Activated CD4-positive, alpha-beta memory T cell treated with anti-CD3 and anti-CD28 coated beads for 36 hours (primary cell): ENCODE measurements around the gene WDR17. TPM values are rescaled to one million over a fixed set of nuclear protein-coding genes. Genes with fewer than 3 reads are reported as not detected.

Experiments used
- CTCF ChIA-PET: fragments of 350-600 bp; sonication (Branson Sonifier 250); formaldehyde crosslinking; loops from one replicate; lab custom pipeline; 2021; ENCODE audit warnings: antibody characterized with exemption, inconsistent platforms; lab: Charles Lee
- POLR2A ChIA-PET: fragments of 350-600 bp; sonication (Branson Sonifier 250); formaldehyde crosslinking; loops from one replicate; lab custom pipeline; 2021; ENCODE audit warnings: antibody characterized with exemption; lab: Charles Lee
- DNase-seq: peaks from one replicate; pipeline ENCODE4 v3.0.0-alpha.2; 2020
- H3K27ac Mint-ChIP-seq: one replicate; pipeline ENCODE4 v1.8.0; 2021; ENCODE audit warnings: mixed read lengths
- H3K27me3 Mint-ChIP-seq: one replicate; pipeline ENCODE4 v1.8.0; 2021; ENCODE audit warnings: mixed read lengths
- H3K36me3 Mint-ChIP-seq: one replicate; pipeline ENCODE4 v1.8.0; 2021; ENCODE audit warnings: mixed read lengths
- H3K4me1 Mint-ChIP-seq: one replicate; pipeline ENCODE4 v1.8.0; 2021; ENCODE audit warnings: low read depth, mixed read lengths
- H3K4me3 Mint-ChIP-seq: one replicate; pipeline ENCODE4 v1.8.0; 2021; ENCODE audit warnings: mild to moderate bottlenecking, mixed read lengths
- H3K9me3 Mint-ChIP-seq: one replicate; pipeline ENCODE4 v1.8.0; 2021; ENCODE audit warnings: mixed read lengths
- intact Hi-C: fragments of 100-400 bp; cut with micrococcal nuclease; formaldehyde crosslinking; loops from one replicate; pipeline ENCODE4 v1.15.1; 2023
- total RNA-seq, 2 experiments: library from RNA; stranded (reverse); gene quantifications; one replicate each; pipeline ENCODE4 v1.2.3, GENCODE V29; 2021

The WDR17 gene
- 1 to 10 TPM; 1.1 to 1.2 TPM for total RNA-seq

DNA sequence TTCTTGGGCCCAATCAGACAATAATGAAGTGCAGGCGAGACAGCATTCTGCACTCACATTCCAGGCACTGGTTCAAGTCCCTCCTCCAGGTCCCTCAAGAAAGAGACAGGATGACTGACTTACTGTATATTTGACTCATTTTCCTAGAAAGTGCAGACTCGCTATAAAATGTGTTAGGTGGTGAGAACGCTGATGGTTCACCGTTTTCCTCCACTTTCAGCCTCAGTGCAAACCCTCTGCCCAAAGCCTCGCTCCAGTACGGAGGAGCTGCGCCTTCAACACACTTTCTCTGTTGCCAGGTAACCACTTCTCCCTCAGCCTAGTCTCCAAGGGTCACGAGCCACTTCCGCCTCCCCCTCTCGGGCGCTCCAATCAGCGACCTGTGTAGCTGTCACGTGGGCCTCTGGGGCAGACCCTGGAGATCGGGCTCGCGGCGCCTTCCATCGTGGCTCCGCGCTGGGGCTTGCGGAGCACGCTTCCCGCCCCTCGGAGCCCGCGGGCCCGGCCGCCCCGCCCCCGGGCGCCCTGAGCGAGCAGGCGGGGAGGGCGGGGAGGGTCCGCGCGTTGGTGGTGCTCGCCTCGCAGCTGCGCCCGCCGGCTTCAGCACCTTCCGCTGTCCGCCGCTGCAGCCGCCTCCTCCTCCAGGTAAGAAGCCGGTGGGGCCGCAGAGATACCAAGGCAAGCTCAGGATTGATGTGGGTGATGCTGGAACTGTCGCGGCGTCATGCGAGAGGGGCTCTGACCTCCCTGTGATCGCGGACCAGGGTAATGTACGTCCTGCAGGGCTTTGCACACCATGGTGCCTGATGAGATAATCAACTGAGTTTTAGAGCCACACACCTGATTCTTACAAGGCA is at the start of gene WDR17:
Gene WDR17 (plus strand): TSS at position 407 of the 857 bp plus-strand sequence. CDS start 45,740 bp downstream, outside the sequence.
- intact Hi-C loops = loop anchor here (1.0 to 5.0 kb wide), 3 partner anchors 57 to 255 kb away; no protein-coding TSS in a partner anchor
- H3K36me3 Mint-ChIP-seq = no peaks in the 10 kb centered on the region
- H3K4me3 Mint-ChIP-seq = peak within 1 kb of the TSS; percentile 75
- H3K27ac Mint-ChIP-seq = no peak within 1 kb of the TSS
- peaks cover 12% of the 10 kb centered on the region for H3K4me1 Mint-ChIP-seq
- CTCF ChIA-PET = interaction anchor here (1.0 kb wide), 1 partner anchor 10 kb away, joined by 3 read pairs; no protein-coding TSS in a partner anchor
- POLR2A ChIA-PET = no interaction called here
- DNase-seq = peak; percentile 83
- no peaks in the 10 kb centered on the region for H3K9me3 Mint-ChIP-seq
- H3K27me3 Mint-ChIP-seq = peaks cover 17% of the 10 kb centered on the region

DNA sequence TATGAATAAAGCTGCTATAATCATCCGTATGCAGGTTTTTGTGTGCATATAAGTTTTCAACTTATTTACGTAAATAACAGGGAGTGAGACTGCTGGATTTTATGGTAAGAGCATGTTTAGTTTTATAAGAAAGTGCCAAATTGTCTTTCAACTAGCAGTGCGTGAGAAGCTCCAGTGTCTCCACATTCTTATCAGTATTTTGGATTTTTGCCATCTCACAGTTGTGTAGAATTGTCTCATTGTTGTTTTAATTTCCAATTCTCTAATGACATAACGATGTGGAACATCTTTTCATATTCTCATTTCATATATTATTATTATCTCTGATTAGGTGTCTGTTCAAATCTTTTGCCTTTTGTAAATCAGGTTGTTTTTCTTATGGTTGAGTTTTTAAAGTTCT is 49.0 kb upstream of the WDR17 start:
- H3K36me3 Mint-ChIP-seq = no peaks in the 10 kb centered on the region
- intact Hi-C loops = no loop called here
- H3K27ac Mint-ChIP-seq = no peak overlapping the region
- CTCF ChIA-PET = no interaction called here
- H3K27me3 Mint-ChIP-seq = no peaks in the 10 kb centered on the region
- POLR2A ChIA-PET = no interaction called here
- no peak overlapping the region for H3K4me3 Mint-ChIP-seq
- H3K4me1 Mint-ChIP-seq = no peaks in the 10 kb centered on the region
- no peak for DNase-seq
- no peaks in the 10 kb centered on the region for H3K9me3 Mint-ChIP-seq

DNA sequence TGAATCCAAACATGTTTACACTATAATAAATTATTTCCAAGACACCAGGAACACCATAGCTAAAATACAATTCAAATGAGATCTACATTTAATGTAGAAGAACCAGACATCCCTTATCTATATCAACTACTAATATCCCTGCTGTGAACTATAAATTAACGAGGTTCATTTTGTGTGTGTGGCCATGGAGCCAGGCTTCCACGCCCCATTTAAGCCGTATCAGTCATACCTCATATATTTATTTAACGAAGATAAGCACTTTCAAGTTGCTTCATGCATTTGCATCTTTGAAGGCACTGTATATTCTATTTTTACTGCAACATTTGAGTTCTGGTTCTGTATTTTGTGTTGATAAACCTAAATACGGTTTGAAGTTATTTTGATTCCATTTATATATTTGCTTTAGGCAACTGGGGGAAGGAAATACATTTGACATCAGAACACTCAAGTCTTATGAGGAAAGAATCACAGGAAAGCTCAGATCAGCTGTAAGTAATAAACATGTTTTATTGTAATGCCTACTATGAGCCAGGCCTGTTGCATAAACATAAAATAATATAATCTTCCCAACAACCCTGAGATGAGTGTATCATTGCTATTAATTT is 45.1 kb upstream of the WDR17 start:
- no peak for DNase-seq
- no peaks in the 10 kb centered on the region for H3K9me3 Mint-ChIP-seq
- CTCF ChIA-PET = no interaction called here
- H3K27me3 Mint-ChIP-seq = peaks cover 2% of the 10 kb centered on the region
- intact Hi-C loops = no loop called here
- H3K36me3 Mint-ChIP-seq = no peaks in the 10 kb centered on the region
- H3K4me3 Mint-ChIP-seq = no peak overlapping the region
- no peak overlapping the region for H3K27ac Mint-ChIP-seq
- POLR2A ChIA-PET = no interaction called here
- no peaks in the 10 kb centered on the region for H3K4me1 Mint-ChIP-seq

DNA sequence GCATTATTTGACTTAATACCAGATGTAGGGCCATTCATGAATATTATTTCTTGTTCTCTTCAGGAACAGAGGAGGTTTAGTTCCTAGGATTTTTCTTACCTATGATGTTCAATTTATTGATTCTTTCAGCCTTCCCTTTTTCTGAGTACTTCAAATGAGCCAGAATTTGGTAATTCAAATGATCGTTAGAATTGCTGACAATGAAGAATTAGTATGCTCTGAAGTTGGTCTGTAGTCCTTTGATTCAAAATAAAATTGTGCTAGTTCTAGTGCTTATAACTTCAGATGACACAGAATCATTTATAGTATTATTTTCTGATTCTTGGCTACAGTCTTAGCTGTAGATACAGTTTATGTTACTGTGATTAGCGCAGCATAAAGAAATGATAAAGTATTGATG is 35.2 kb upstream of the WDR17 start:
- H3K36me3 Mint-ChIP-seq = no peaks in the 10 kb centered on the region
- ChIA-PET CTCF (no interaction called here), POLR2A (no interaction called here)
- no peaks in the 10 kb centered on the region for H3K9me3 Mint-ChIP-seq
- H3K27me3 Mint-ChIP-seq = no peaks in the 10 kb centered on the region
- H3K4me1 Mint-ChIP-seq = no peaks in the 10 kb centered on the region
- H3K27ac Mint-ChIP-seq = no peak overlapping the region
- no peak overlapping the region for H3K4me3 Mint-ChIP-seq
- no peak for DNase-seq
- intact Hi-C loops = loop anchor here (5.0 kb wide), 1 partner anchor 1017 kb away; no protein-coding TSS in a partner anchor

DNA sequence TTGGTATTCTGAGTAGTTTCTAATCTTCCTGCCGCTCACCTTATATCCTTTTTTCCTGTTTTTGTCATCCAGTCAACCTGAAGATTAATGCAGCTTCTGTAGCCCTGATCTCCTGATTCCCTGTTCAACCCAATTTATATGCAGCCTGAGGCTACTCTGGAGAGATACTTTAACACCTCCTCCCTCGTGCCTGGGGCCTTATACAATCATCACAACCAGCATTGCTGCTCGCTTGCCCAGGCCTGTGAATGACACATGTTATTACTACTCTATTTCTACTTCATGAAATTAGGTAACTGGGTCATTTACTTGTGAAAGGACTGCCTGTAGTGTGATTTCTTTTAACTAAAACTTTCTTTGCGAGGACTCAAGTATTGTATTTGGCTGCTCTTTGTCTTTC is 33.7 kb upstream of the WDR17 start:
- Mint-ChIP-seq H3K4me3 (no peak overlapping the region), H3K27me3 (no peaks in the 10 kb centered on the region), H3K9me3 (no peaks in the 10 kb centered on the region), H3K4me1 (no peaks in the 10 kb centered on the region), H3K36me3 (no peaks in the 10 kb centered on the region), H3K27ac (no peak overlapping the region)
- DNase-seq = no peak
- ChIA-PET CTCF (no interaction called here), POLR2A (no interaction called here)
- intact Hi-C loops = loop anchor here (5.0 kb wide), 1 partner anchor 1015 kb away; no protein-coding TSS in a partner anchor

DNA sequence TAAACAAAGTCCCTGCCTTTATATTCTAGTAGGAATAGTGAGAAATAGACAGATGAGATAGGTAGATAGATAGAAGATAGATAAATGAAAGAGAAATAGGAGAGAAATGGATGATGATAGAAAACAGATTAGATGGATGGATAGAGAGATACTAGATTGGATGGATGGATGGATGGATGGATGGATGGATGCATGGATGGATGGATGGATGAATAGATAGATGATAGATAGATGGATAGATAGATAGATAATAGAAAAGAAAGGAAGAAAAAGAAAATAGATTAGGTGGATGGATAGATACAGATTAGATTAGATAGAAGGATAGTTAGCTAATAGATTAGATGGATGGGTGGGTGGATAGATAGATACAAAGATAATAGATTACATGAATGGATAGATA is 33.2 kb upstream of the WDR17 start:
- no peaks in the 10 kb centered on the region for H3K4me1 Mint-ChIP-seq
- no peak for DNase-seq
- H3K27me3 Mint-ChIP-seq = no peaks in the 10 kb centered on the region
- H3K4me3 Mint-ChIP-seq = no peak overlapping the region
- intact Hi-C loops = loop anchor here (5.0 kb wide), 1 partner anchor 1015 kb away; no protein-coding TSS in a partner anchor
- no peaks in the 10 kb centered on the region for H3K9me3 Mint-ChIP-seq
- POLR2A ChIA-PET = no interaction called here
- H3K36me3 Mint-ChIP-seq = no peaks in the 10 kb centered on the region
- CTCF ChIA-PET = no interaction called here
- no peak overlapping the region for H3K27ac Mint-ChIP-seq

DNA sequence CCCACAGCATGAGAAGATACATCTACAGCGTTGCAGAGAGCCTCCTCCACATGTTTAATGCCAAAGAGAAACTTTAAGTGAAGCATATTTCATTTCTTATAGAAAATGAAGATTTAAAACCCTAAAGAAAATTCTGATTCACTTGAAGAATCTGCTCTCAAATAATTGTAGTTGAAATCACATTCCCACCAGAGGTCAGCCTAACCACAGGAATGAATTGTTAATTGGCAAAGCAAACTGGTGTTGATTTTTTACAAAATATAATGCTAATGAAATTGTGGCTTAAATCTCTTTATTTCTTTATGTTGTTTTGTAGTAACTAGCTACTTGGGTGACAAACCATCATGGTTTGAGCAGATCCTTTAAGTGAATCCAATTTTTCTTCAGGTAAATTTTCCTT is 31.1 kb upstream of the WDR17 start:
- Mint-ChIP-seq H3K36me3 (no peaks in the 10 kb centered on the region), H3K4me3 (no peak overlapping the region), H3K27me3 (no peaks in the 10 kb centered on the region), H3K4me1 (no peaks in the 10 kb centered on the region), H3K9me3 (peaks cover under 1% of the 10 kb centered on the region), H3K27ac (no peak overlapping the region)
- intact Hi-C loops = loop anchor here (1.0 to 5.0 kb wide), 2 partner anchors 307 to 1013 kb away; no protein-coding TSS in a partner anchor
- no peak for DNase-seq
- CTCF ChIA-PET = interaction anchor here (0.7 to 1.3 kb wide), 5 partner anchors 9 to 1013 kb away, joined by 3 to 12 read pairs (median 5); no protein-coding TSS in a partner anchor
- POLR2A ChIA-PET = no interaction called here

DNA sequence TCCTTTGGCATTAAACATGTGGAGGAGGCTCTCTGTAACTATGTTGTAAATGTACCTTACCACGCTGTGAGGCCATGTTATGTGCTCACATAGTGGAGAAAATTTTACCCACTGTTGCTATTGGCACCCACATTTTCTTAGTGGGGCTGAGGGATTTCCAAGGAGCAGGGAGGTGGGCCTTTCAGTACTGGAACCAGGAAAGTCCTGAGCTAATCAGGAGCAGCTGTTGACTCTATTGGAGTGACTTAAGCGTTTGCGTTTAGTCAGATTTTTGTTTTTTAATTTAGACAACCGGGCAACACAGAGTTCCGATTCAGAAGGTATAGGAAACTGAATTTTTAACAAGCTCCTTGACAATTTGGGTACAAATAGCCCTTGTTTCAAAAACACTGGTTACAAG is 30.7 kb upstream of the WDR17 start:
- intact Hi-C loops = loop anchor here (1.0 to 5.0 kb wide), 2 partner anchors 306 to 1012 kb away; no protein-coding TSS in a partner anchor
- ChIA-PET POLR2A (no interaction called here), CTCF (interaction anchor here (0.7 to 1.3 kb wide), 5 partner anchors 9 to 1012 kb away, joined by 3 to 12 read pairs (median 5); no protein-coding TSS in a partner anchor)
- DNase-seq = no peak
- no peak overlapping the region for H3K27ac Mint-ChIP-seq
- no peak overlapping the region for H3K4me3 Mint-ChIP-seq
- no peaks in the 10 kb centered on the region for H3K27me3 Mint-ChIP-seq
- peaks cover 5% of the 10 kb centered on the region for H3K9me3 Mint-ChIP-seq
- no peaks in the 10 kb centered on the region for H3K36me3 Mint-ChIP-seq
- H3K4me1 Mint-ChIP-seq = no peaks in the 10 kb centered on the region

DNA sequence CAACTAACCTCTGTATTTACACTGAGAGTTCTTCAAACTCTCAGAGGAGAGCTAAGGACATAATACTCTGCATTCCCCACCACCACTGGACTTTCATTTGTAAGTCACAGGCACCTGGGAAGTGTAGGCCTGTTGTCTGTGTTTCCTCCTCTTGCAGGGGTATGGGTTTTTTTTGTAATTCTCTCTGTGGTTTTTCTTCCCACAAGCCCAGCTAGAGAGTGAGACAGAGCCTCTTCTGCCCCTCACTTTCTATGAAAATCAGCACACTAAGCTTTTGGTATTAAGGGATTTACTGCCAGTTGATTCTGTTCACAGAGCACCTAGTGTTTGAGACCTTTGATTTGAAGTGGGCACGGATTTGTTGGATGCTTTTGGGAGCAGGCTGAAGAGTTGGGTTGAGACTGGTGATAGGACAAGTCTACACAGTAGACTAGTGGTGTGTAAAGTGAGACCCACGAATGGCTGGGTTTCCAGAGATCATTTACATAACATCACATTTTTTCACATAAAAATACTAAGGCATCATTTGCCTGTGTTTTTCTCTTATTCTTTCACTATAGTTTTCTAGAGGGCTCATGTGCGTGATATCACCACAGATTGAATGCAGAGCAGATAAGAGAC is 28.9 kb upstream of the WDR17 start:
- no peaks in the 10 kb centered on the region for H3K36me3 Mint-ChIP-seq

DNA sequence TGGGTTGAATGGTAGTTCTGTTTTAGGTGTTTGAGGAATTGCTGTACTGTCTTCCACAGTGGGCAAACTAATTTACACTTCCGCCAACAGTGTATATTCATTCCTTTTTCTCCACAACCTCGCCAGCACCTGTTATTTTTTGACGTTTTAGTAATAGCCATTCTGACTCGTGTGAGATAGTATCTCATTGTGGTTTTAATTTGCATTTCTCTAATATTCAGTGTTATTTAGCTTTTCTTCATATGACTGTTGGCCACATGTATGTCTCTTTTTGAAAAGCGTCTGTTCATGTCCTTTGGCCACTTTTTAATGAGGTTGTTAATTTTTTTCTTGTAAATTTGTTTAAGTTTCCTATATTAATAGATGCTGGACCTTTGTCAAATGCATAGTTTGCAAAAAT is 26.9 kb upstream of the WDR17 start:
- Mint-ChIP-seq H3K4me1 (no peaks in the 10 kb centered on the region), H3K4me3 (no peak overlapping the region), H3K36me3 (no peaks in the 10 kb centered on the region), H3K27me3 (peaks cover 5% of the 10 kb centered on the region), H3K9me3 (peaks cover 6% of the 10 kb centered on the region), H3K27ac (no peak overlapping the region)
- DNase-seq = no peak
- intact Hi-C loops = no loop called here
- CTCF ChIA-PET = no interaction called here
- POLR2A ChIA-PET = no interaction called here

More for the DNA sequence above, 28.9 kb upstream of the WDR17 start:
- intact Hi-C loops = no loop called here
- CTCF ChIA-PET = no interaction called here
- Mint-ChIP-seq H3K4me3 (no peak overlapping the region), H3K4me1 (no peaks in the 10 kb centered on the region), H3K27me3 (no peaks in the 10 kb centered on the region), H3K9me3 (peaks cover 6% of the 10 kb centered on the region), H3K27ac (no peak overlapping the region)
- no peak for DNase-seq
- POLR2A ChIA-PET = no interaction called here

DNA sequence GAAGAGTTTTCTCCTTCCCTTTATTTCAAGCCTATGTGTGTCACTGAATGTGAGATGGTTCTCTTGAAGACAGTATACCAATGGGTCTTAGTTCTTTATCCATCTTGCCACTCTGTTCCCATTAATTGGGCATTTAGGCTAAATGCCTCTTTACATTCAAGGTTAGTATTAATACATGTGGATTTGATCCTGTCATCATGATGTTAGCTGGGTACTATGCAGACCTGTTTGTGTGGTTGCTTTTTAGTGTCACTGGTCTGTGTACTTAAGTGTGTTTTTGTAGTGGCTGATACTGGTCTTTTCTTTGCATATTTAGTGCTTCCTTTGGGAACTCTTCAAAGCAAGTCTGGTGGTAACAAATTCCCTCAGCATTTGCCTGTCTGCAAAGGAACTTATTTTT is 23.4 kb upstream of the WDR17 start:
- peaks cover 15% of the 10 kb centered on the region for H3K27me3 Mint-ChIP-seq
- no peak overlapping the region for H3K27ac Mint-ChIP-seq
- no peaks in the 10 kb centered on the region for H3K4me1 Mint-ChIP-seq
- peaks cover 6% of the 10 kb centered on the region for H3K9me3 Mint-ChIP-seq
- POLR2A ChIA-PET = no interaction called here
- CTCF ChIA-PET = interaction anchor here (0.9 kb wide), 1 partner anchor 299 kb away, joined by 4 read pairs; no protein-coding TSS in a partner anchor
- no peak overlapping the region for H3K4me3 Mint-ChIP-seq
- H3K36me3 Mint-ChIP-seq = no peaks in the 10 kb centered on the region
- intact Hi-C loops = no loop called here
- no peak for DNase-seq
